Uterus (tissue), 4 donors: ENCODE data around the gene FRMD4B. TPM values are rescaled to one million over a fixed set of nuclear protein-coding genes. Genes with fewer than 3 reads are reported as not detected.

Experiments
- DNase-seq, 2 donors: peaks; one replicate each; pipeline ENCODE4 v3.0.0-alpha.2; 2019 to 2020
- H3K27ac ChIP-seq, 2 donors: fragments of 200-600 bp; sonication (generic); 1 replicate in 1 of 2; 2 replicates in 1 of 2; pipeline ENCODE4 v1.5.1; 2016 to 2018
- H3K27me3 ChIP-seq, 2 donors: fragments of 200-600 bp; sonication (generic); one replicate each; pipeline ENCODE4 v1.5.1; 2018 to 2019; ENCODE audit warnings: control low read depth in 1 of 2
- H3K36me3 ChIP-seq, 2 donors: fragments of 200-600 bp; sonication (generic); one replicate each; pipeline ENCODE4 v1.5.1; 2019; ENCODE audit warnings: control low read depth in 1 of 2
- H3K4me1 ChIP-seq, 2 donors: fragments of 200-600 bp; sonication (generic); one replicate each; pipeline ENCODE4 v1.5.1; 2018 to 2019; ENCODE audit warnings: control low read depth in 1 of 2
- H3K4me3 ChIP-seq, 2 donors: fragments of 200-600 bp; sonication (generic); 1 replicate in 1 of 2; 2 replicates in 1 of 2; pipeline ENCODE4 v1.5.1; 2018 to 2019; ENCODE audit warnings: mild to moderate bottlenecking in 1 of 2
- H3K9me3 ChIP-seq, 2 donors: fragments of 200-600 bp; sonication (generic); one replicate each; pipeline ENCODE4 v1.5.1; 2019; ENCODE audit warnings: control low read depth in 1 of 2
- CTCF ChIP-seq, 4 experiments: fragments of 200-600 bp in 2 of 4; fragments of 450-650 bp in 2 of 4; sonication (generic) in 2 of 4; IDR thresholded peaks; one replicate each; pipeline ENCODE4 v1.5.1; 2016 to 2019; ENCODE audit warnings: antibody characterized with exemption in 4 of 4, mild to moderate bottlenecking in 2 of 4, moderate library complexity in 1 of 4
- POLR2A ChIP-seq, 2 donors: fragments of 450-650 bp; IDR thresholded peaks; one replicate each; pipeline ENCODE4 v1.6.1; 2016; ENCODE audit warnings: antibody characterized with exemption in 2 of 2, mild to moderate bottlenecking in 1 of 2, moderate library complexity in 1 of 2
- intact Hi-C: fragments of 100-400 bp; cut with DNase I; formaldehyde crosslinking; loops from one replicate; pipeline ENCODE4 v1.15.1; 2023; ENCODE audit warnings: low total_unique reads
- total RNA-seq, 4 donors: library from RNA; depleted of rRNA in 3 of 4; stranded (reverse); fragments of >200 nt in 3 of 4; gene quantifications; one replicate each; pipeline versions ENCODE4 v1.1.0 to v1.2.4, GENCODE V29; 2014 to 2023
- donor health status: DM: yes; HTN: yes; CAD: no.

The FRMD4B gene
- total RNA-seq, 4 donors from 2014 or later: 9.4 to 87.0 (median 23.6) TPM

- no peak overlapping the region for H3K4me3 ChIP-seq
- no peaks in the 10 kb centered on the region for H3K4me1 ChIP-seq
- H3K27me3 ChIP-seq: no peaks in the 10 kb centered on the region
- TF ChIP-seq CTCF (IDR thresholded peaks at IDR 0.05) (no peak), POLR2A (IDR thresholded peaks at IDR 0.05) (no peak)
- H3K9me3 ChIP-seq: no peaks in the 10 kb centered on the region
- intact Hi-C loops: no loop called here
- peak in 1 of 2 donors; percentile 45 for DNase-seq
- H3K27ac ChIP-seq: peak overlapping the region in 1 of 2 donors; percentile 27
- no peaks in the 10 kb centered on the region for H3K36me3 ChIP-seq
Measured at GRCh38 chr3:69420781-69421520, 35.1 kb upstream of the FRMD4B start.

GRCh38 chr3:69419276-69419675 lies 33.4 kb upstream of the FRMD4B start:
- Histone ChIP-seq H3K36me3 (no peaks in the 10 kb centered on the region), H3K27ac (no peak overlapping the region), H3K27me3 (no peaks in the 10 kb centered on the region), H3K4me3 (no peak overlapping the region), H3K4me1 (no peaks in the 10 kb centered on the region), H3K9me3 (no peaks in the 10 kb centered on the region)
- TF ChIP-seq CTCF (IDR thresholded peaks at IDR 0.05) (no peak), POLR2A (IDR thresholded peaks at IDR 0.05) (no peak)
- intact Hi-C loops: no loop called here
- no peak for DNase-seq

GRCh38 chr3:69417541-69418078 lies 31.7 kb upstream of the FRMD4B start:
- Histone ChIP-seq H3K4me1 (no peaks in the 10 kb centered on the region), H3K27me3 (no peaks in the 10 kb centered on the region), H3K9me3 (no peaks in the 10 kb centered on the region), H3K36me3 (no peaks in the 10 kb centered on the region), H3K27ac (no peak overlapping the region), H3K4me3 (no peak overlapping the region)
- TF ChIP-seq CTCF (IDR thresholded peaks at IDR 0.05) (no peak), POLR2A (IDR thresholded peaks at IDR 0.05) (no peak)
- no peak for DNase-seq
- intact Hi-C loops: no loop called here

- H3K9me3 ChIP-seq: no peaks in the 10 kb centered on the region
- intact Hi-C loops: no loop called here
- H3K27ac ChIP-seq: no peak overlapping the region
- H3K4me3 ChIP-seq: no peak overlapping the region
- no peaks in the 10 kb centered on the region for H3K27me3 ChIP-seq
- no peak for TF ChIP-seq POLR2A (IDR thresholded peaks at IDR 0.05)
- TF ChIP-seq CTCF (IDR thresholded peaks at IDR 0.05): no peak
- DNase-seq: no peak
- H3K4me1 ChIP-seq: no peaks in the 10 kb centered on the region
- H3K36me3 ChIP-seq: no peaks in the 10 kb centered on the region
Measured at GRCh38 chr3:69413551-69414207, 27.8 kb upstream of the FRMD4B start.

GRCh38 chr3:69411346-69411745 lies 25.5 kb upstream of the FRMD4B start:
- intact Hi-C loops: no loop called here
- no peaks in the 10 kb centered on the region for H3K4me1 ChIP-seq

More at GRCh38 chr3:69411346-69411745, 25.5 kb upstream of the FRMD4B start:
- Histone ChIP-seq H3K9me3 (no peaks in the 10 kb centered on the region), H3K36me3 (no peaks in the 10 kb centered on the region), H3K4me3 (no peak overlapping the region), H3K27ac (peak overlapping the region in 1 of 2 donors; percentile 19), H3K27me3 (no peaks in the 10 kb centered on the region)
- TF ChIP-seq POLR2A (IDR thresholded peaks at IDR 0.05) (no peak), CTCF (IDR thresholded peaks at IDR 0.05) (no peak)
- no peak for DNase-seq
